NCI-H128 (cell line): Measurements from ENCODE around the gene ST3GAL6.
"Not testable (repeated sequence)": the region's sequence is repeated elsewhere in the genome, so short reads cannot be mapped to it uniquely, and the experiment has no call there.

ENCODE experiments used
- DNase-seq: peaks from one replicate; lab custom pipeline; 2025; ENCODE audit not compliant: unreplicated experiment; lab: John Stamatoyannopoulos, UW

The ST3GAL6 gene

DNA sequence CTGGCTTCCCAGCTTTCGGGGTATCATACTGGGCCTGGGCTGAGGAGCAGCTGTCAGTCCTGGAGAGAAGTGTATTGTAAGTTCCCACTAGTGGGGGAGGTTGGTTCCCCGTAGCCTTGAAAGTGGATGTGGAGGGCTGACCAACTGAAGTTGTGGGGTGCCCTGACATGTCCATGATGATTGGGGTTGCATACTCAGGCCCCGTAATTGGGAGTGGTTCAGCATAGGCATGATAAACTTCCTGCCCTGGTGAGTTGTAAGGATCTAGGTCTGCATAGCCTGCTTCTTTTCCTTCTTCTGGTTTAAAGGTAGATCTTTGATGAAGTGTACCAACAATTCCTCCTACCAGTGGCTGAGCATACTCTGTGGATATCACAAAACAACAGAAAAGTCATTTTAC, 36.3 kb downstream of the ST3GAL6 start:
- DNase-seq: no peak

GRCh38 chr3:98800401-98800800, 37.3 kb downstream of the ST3GAL6 start:
- DNase-seq: no peak

GRCh38 chr3:98801043-98801747, 38.1 kb downstream of the ST3GAL6 start:
- no peak for DNase-seq

DNA sequence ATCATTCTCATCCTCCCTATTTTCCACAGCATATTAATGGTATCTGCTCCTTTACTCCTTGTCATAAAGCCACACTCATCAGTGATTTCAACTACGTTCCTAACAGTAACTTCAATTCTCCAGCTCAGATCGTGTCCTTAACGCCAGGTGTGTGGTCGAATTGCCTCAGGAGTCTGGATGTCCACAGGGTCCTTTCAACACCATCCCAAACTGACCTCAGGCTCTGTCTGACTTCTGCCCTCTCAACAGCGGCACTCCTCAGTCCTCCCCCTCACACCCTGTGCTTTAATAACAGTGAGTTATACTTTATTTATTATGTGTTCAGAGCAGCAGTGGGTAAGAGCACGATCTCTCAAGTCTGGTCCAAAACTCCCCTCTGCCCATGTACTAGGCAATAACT, 42.4 kb downstream of the ST3GAL6 start:
- no peak for DNase-seq

DNA sequence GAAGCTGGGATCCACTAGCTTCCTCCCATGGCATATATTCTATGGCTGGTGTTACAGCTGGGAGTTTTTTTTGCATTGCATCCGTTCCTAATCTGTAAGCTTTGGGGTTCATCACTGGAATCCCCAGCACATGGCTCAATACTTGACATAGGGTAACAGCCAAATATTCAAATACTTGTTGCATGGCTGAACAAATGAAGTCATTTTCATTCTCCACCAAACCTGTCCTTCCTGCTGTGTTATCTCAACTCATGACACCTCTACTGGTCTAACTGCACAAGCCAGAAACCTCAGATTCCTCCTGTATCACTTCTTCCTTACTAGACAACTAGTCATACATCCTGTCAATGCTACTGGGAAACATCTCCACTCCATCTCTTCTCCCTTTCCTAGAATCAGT, 43.4 kb downstream of the ST3GAL6 start:
- no peak for DNase-seq

DNA sequence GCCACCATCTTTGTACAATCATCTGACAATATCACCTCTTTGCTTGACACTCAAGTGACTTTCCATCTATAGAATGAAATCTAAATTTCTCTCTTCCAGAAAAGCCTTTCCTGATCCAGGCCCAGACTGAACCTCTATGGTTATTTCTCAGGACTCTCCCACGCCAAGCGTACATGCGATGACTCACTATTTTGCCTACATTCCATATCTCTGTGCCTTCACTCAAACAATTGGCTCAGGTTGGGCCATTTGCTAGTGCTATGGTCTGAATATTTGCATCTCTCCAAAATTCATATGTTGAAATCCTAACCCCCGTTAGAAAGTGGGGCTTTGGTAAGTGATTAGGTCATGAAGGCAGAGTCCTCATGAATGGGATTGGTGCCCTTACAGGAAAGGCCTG, 43.9 kb downstream of the ST3GAL6 start:
- no peak for DNase-seq

GRCh38 chr3:98807561-98807960, 44.4 kb downstream of the ST3GAL6 start:
- DNase-seq: no peak

DNA sequence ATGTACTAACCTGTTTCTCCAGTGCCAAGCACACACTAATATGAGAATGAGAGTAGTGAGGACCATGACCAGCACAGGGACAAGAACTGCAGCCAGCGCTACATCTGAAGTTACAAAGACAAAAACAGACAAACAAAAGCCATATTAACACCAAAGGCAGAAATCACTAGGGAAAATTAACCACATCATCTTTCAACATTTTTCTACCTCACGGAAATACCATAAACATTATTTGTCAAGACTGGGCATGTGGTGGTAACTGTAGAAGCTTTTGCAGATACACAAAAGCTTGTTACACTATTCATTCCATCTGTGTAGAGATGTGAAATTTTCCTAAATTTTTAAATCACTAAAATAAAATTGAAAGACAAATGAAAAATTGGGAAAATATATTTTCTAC, 44.9 kb downstream of the ST3GAL6 start:
- no peak for DNase-seq

- DNase-seq: no peak
Observed at GRCh38 chr3:98809557-98809956, 46.4 kb downstream of the ST3GAL6 start.

GRCh38 chr3:98811048-98811447, 47.9 kb downstream of the ST3GAL6 start:
- no peak for DNase-seq

- DNase-seq: no peak
Observed at GRCh38 chr3:98812851-98813374, 49.8 kb downstream of the ST3GAL6 start.

- no peak for DNase-seq
Observed at GRCh38 chr3:98814817-98815420, 51.8 kb downstream of the ST3GAL6 start.

DNA sequence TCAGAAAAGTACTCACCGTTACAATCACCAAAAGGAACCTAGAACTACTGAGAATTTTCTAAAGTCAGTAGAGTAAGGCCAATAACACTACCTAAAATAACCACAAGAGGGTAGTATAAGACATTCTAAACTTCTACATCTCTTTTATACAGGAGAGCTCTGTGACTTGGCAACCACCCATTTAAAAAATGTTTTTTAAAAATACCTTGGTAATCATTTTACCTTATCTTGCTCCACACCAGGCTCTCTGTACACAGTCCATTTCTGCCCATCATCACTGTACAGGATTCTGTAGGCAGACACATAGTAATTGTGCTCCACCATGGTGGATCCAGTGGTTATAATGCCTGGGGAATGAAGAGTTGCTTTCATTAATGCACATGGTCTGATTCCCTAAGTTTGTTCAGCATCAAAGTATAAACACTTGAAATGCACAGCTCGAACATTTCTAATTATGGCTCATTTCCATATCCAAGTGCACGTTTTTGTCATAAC, 54.5 kb downstream of the ST3GAL6 start:
- no peak for DNase-seq

DNA sequence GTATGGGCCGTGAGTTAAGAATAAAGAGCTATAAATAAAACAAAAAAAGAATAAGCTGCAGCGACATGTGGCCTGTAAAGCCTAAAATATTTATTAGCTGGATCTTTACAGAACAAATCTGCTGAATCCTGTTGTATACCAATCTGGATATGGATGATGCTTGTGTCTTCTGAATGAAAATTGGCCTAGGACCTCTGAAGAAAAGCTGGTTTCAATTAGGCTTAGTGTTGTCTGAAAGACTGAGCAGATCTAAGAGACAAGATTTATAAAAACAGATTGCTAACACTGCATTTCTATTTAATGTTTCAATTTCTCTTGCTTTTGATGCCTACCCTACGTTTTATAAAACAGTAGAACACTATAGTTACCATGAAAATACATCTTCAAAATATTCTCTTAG, 57.9 kb downstream of the ST3GAL6 start:
- DNase-seq: no peak

DNA sequence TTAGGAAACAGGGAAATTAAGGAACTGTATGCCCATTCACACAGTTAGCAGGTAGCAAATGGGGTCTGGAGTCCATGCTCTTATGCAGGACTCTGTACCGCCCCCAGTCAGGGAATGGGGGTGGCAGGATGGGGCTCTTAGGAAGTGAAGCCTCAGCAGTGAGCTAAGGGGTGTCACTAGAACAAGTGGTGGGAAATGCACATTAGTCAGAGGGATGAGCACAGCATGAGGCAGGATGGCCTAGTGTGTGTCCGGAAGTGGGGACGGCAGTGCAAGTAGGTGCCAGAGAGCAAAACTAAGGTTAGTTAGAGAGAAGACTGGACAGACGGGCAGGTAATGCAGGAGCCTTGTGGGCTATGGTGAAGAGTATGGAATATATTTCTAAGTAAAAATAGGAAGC, 60.7 kb downstream of the ST3GAL6 start:
- DNase-seq: no peak

GRCh38 chr3:98824256-98824655, 61.1 kb downstream of the ST3GAL6 start:
- no peak for DNase-seq

GRCh38 chr3:98826126-98826525, 63.0 kb downstream of the ST3GAL6 start:
- DNase-seq: no peak

DNA sequence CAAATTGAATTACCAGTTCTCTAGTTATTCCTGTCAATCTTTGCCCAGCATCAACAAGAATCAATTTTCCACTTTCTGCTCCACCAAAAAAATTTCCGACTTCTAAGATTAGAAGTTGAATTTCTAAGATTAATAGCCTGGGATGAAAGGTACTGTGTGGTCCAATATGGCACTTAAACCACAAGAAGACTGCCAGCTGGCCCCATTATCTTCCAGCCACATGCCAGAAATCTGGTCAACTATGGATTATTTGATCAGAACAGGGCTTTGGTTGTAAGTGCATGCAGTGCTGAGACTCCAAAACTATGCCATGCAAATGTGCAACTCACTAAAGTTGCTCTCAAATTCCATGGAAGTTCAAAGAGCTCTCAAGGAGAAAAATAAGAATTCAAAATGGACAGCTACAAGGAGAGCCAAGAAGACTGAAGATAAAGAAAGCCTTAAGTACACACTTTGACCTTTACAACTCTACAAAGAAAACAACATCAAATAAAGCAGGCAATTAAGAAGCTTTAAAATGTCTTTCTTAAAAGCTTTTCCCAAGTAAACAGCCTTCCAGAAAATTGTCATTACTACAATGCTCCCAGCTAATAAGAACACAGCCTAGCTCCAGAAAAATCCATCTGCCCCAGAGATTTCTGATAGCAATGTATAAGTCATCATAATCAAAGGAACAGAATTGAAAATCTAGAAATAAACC, 64.2 kb downstream of the ST3GAL6 start:
- DNase-seq: no peak

DNA sequence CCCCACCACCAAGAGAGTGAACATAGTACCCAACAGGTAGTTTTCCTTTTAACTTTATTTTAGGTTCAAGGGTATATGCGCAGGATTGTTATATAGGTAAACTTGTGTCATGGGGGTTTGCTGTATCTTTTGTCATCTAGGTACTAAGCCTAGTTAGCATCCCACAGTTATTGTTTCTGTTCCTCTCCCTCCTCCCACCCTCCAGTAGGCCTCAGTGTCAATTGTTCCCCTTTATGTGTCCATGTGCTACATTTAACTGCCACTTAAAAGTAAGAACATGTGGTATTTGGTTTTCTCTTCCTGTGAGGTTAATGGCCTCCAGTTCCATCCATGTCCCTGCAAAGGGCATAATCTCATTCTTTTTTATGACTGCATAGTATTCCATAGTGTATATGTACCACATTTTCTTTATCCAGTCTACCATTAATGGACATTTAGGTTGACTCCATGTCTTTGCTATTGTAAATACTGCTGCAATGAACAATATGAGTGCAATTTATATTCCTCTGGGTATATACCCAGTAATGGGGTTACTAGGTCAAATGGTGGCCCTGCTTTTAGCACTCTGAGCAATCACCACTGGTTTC, 66.2 kb downstream of the ST3GAL6 start:
- DNase-seq: no peak

- not testable (repeated sequence) for DNase-seq
Observed at GRCh38 chr3:98831060-98831459, 67.9 kb downstream of the ST3GAL6 start.

DNA sequence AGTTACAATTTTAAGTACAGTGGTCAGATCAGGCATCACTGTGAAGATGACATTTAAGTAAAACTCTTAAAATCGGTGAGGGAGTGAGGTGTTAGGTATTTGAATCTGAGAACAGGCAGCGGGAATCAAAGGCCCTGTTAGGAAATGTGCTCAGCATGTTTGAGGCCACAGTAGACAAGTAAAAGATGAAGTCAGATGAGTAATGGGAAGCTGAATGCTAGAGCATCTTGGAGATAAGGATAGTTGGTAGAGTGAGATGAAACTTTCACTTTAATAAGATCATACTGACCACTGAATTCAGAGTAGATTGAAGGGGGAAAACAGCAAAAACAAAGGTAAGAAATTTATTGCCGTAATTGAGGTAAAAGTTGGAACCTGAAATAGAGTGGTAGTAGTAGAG, 76.7 kb downstream of the ST3GAL6 start:
- DNase-seq: no peak
